ENCODE results near the gene PDE9A. TPM values are rescaled to one million over a fixed set of nuclear protein-coding genes. Genes with fewer than 3 reads are reported as not detected.

The PDE9A gene
- total RNA-seq, 4 donors from 2014 or later: 92.4 to 478 (median 444) TPM

GRCh38 chr21:42787613-42788012 is 134.2 kb downstream of the PDE9A start:
- Histone ChIP-seq H3K27me3 (no peaks in the 10 kb centered on the region), H3K27ac (no peak overlapping the region), H3K36me3 (no peaks in the 10 kb centered on the region), H3K4me3 (no peak overlapping the region), H3K4me1 (peaks cover 0 to 22% (median 5%) of the 10 kb centered on the region in 4 donors), H3K9me3 (no peaks in the 10 kb centered on the region)
- TF ChIP-seq POLR2A (IDR thresholded peaks at IDR 0.05): no peak
- TF ChIP-seq CTCF (IDR thresholded peaks at IDR 0.05): no peak
- no peak for DNase-seq

- no peaks in the 10 kb centered on the region for H3K27me3 ChIP-seq
- H3K4me1 ChIP-seq: peaks cover 0 to 6% (median 0%) of the 10 kb centered on the region in 4 donors
- no peaks in the 10 kb centered on the region for H3K9me3 ChIP-seq
- TF ChIP-seq CTCF (IDR thresholded peaks at IDR 0.05): no peak
- no peak for TF ChIP-seq POLR2A (IDR thresholded peaks at IDR 0.05)
- no peak overlapping the region for H3K4me3 ChIP-seq
- H3K36me3 ChIP-seq: no peaks in the 10 kb centered on the region
- peak overlapping the region in 2 of 4 donors; percentile 14 to 40 for H3K27ac ChIP-seq
- no peak for DNase-seq
Observed at GRCh38 chr21:42790520-42791065, 137.2 kb downstream of the PDE9A start.

GRCh38 chr21:42793774-42794173 is 140.4 kb downstream of the PDE9A start:
- DNase-seq: no peak
- Histone ChIP-seq H3K27me3 (no peaks in the 10 kb centered on the region), H3K9me3 (no peaks in the 10 kb centered on the region), H3K4me3 (no peak overlapping the region), H3K27ac (no peak overlapping the region), H3K4me1 (peaks cover 0 to 6% (median 0%) of the 10 kb centered on the region in 4 donors), H3K36me3 (no peaks in the 10 kb centered on the region)
- TF ChIP-seq CTCF (IDR thresholded peaks at IDR 0.05) (no peak), POLR2A (IDR thresholded peaks at IDR 0.05) (no peak)

- no peak overlapping the region for H3K4me3 ChIP-seq
- peaks cover 0 to 6% (median 0%) of the 10 kb centered on the region in 4 donors for H3K4me1 ChIP-seq
- no peaks in the 10 kb centered on the region for H3K36me3 ChIP-seq
- TF ChIP-seq POLR2A (IDR thresholded peaks at IDR 0.05) (no peak), CTCF (IDR thresholded peaks at IDR 0.05) (no peak)
- no peaks in the 10 kb centered on the region for H3K27me3 ChIP-seq
- H3K27ac ChIP-seq: no peak overlapping the region
- DNase-seq: no peak
- no peaks in the 10 kb centered on the region for H3K9me3 ChIP-seq
Observed at GRCh38 chr21:42794551-42794950, 141.1 kb downstream of the PDE9A start.

GRCh38 chr21:42796327-42797062 is 143.1 kb downstream of the PDE9A start:
- no peaks in the 10 kb centered on the region for H3K36me3 ChIP-seq
- H3K4me1 ChIP-seq: no peaks in the 10 kb centered on the region
- no peaks in the 10 kb centered on the region for H3K27me3 ChIP-seq
- DNase-seq: no peak
- H3K9me3 ChIP-seq: no peaks in the 10 kb centered on the region
- H3K4me3 ChIP-seq: no peak overlapping the region
- TF ChIP-seq CTCF (IDR thresholded peaks at IDR 0.05) (no peak), POLR2A (IDR thresholded peaks at IDR 0.05) (no peak)
- no peak overlapping the region for H3K27ac ChIP-seq
